PC-9 (cell line): ENCODE results near the gene WDCP. TPM values are rescaled to one million over a fixed set of nuclear protein-coding genes. Genes with fewer than 3 reads are reported as not detected.
A peak's percentile ranks its signal among the peaks of the same experiment; 100 is the strongest.

Experiments used
- BruUV-seq: library from RNA; stranded (reverse); fragments of 400-500 nt; replicated peaks from 2 replicates; lab custom pipeline; 2021; lab: Mats Ljungman, UMichigan
- CTCF ChIA-PET: fragments of 300-600 bp; sonication (Branson Sonifier 250); formaldehyde crosslinking; loops from one replicate; lab custom pipeline; 2022; ENCODE audit warnings: antibody characterized with exemption; lab: Charles Lee
- POLR2A ChIA-PET: fragments of 300-600 bp; sonication (Branson Sonifier 250); formaldehyde crosslinking; loops from one replicate; lab custom pipeline; 2022; ENCODE audit warnings: antibody characterized with exemption; ENCODE audit not compliant: unreplicated experiment; lab: Charles Lee
- DNase-seq, 2 experiments: peaks; one replicate each; pipeline versions ENCODE4 v3.0.0 to v3.0.0-alpha.2; 2015 to 2022; ENCODE audit warnings: mixed read lengths in 1 of 2
- H2AFZ ChIP-seq: fragments of 200-600 bp; sonication (generic); 2 replicates; pipeline ENCODE4 v1.8.1; 2017; ENCODE audit warnings: antibody characterized with exemption
- H3F3A ChIP-seq: fragments of 200-600 bp; sonication (generic); 2 replicates; pipeline ENCODE4 v1.8.1; 2017; ENCODE audit warnings: antibody characterized with exemption, mild to moderate bottlenecking, low read depth; ENCODE audit not compliant: insufficient read depth
- H3K27ac ChIP-seq: fragments of 200-600 bp; sonication (generic); 2 replicates; pipeline ENCODE4 v1.6.1; 2016; ENCODE audit warnings: mixed run types
- H3K27me3 ChIP-seq: fragments of 200-600 bp; sonication (generic); 2 replicates; pipeline ENCODE4 v1.6.1; 2016; ENCODE audit warnings: low read depth, mixed run types; ENCODE audit not compliant: insufficient read depth
- H3K36me3 ChIP-seq: fragments of 200-600 bp; sonication (generic); 2 replicates; pipeline ENCODE4 v1.6.1; 2016; ENCODE audit warnings: low read depth, mixed run types
- H3K4me1 ChIP-seq: fragments of 200-600 bp; sonication (generic); replicated peaks from 2 replicates; pipeline ENCODE4 v1.6.1; 2016; ENCODE audit warnings: mixed run types; ENCODE audit not compliant: insufficient read depth
- H3K4me2 ChIP-seq: fragments of 200-600 bp; sonication (generic); 2 replicates; pipeline ENCODE4 v1.6.1; 2017; ENCODE audit warnings: mixed run types
- H3K4me3 ChIP-seq: fragments of 200-600 bp; sonication (generic); 2 replicates; pipeline ENCODE4 v1.6.1; 2016; ENCODE audit warnings: mixed run types
- H3K79me2 ChIP-seq: fragments of 200-600 bp; sonication (generic); 2 replicates; pipeline ENCODE4 v1.6.1; 2017; ENCODE audit warnings: low read depth, mixed run types
- H3K9me2 ChIP-seq: fragments of 200-600 bp; sonication (generic); 2 replicates; pipeline ENCODE4 v1.8.1; 2017; ENCODE audit warnings: mild to moderate bottlenecking; ENCODE audit not compliant: insufficient read depth
- H3K9me3 ChIP-seq: fragments of 200-600 bp; sonication (generic); 2 replicates; pipeline ENCODE4 v1.8.1; 2016; ENCODE audit warnings: low read depth; ENCODE audit not compliant: insufficient read depth
- H4K20me1 ChIP-seq: fragments of 200-600 bp; sonication (generic); 2 replicates; pipeline ENCODE4 v1.8.1; 2017; ENCODE audit not compliant: insufficient read depth
- EZH2 ChIP-seq: fragments of 200-600 bp; sonication (generic); IDR thresholded peaks from 2 replicates; pipeline ENCODE4 v1.8.0; 2017; ENCODE audit warnings: antibody characterized with exemption, low read depth
- intact Hi-C: fragments of 100-400 bp; cut with micrococcal nuclease; formaldehyde crosslinking; loops from one replicate; pipeline ENCODE4 v1.10.0; 2022; ENCODE audit not compliant: unreplicated experiment
- total RNA-seq: library from RNA; stranded (reverse); gene quantifications from 2 replicates; pipeline ENCODE4 v1.2.3, GENCODE V29; 2021
- TF ChIP-seq, protein P1 (sequence below): fragments of 200-600 bp; sonication (generic); conservative IDR thresholded peaks from 2 replicates; pipeline ENCODE4 v1.6.1; 2017; ENCODE audit warnings: mixed run types, antibody characterized with exemption, mild to moderate bottlenecking, moderate library complexity

Gene WDCP
- total RNA-seq, 1 experiment from 2014 or later, result 13.5 TPM

- Histone ChIP-seq H3K4me2 (peak overlapping the region; percentile 86), H3K36me3 (no peaks in the 10 kb centered on the region), H3K4me3 (peak overlapping the region; percentile 71), H4K20me1 (no peaks in the 10 kb centered on the region), H3K9me3 (no peaks in the 10 kb centered on the region), H3K9me2 (no peaks in the 10 kb centered on the region), H3K79me2 (no peaks in the 10 kb centered on the region), H2AFZ (peak overlapping the region; percentile 95), H3K27ac (peak overlapping the region; percentile 61), H3K27me3 (no peaks in the 10 kb centered on the region), H3F3A (peaks cover 29% of the 10 kb centered on the region), H3K4me1 (peaks cover 24% of the 10 kb centered on the region)
- CTCF ChIA-PET, result interaction anchor here (0.6 to 1.7 kb wide), 3 partner anchors 28 to 694 kb away, joined by 5 to 10 read pairs (median 10); no protein-coding TSS in a partner anchor
- intact Hi-C loops, result loop anchor here (5.0 kb wide), 2 partner anchors 299 to 709 kb away; partner anchors contain the start of genes CENPO and PTRHD1
- DNase-seq, result no peak
- TF ChIP-seq, protein P1, sequence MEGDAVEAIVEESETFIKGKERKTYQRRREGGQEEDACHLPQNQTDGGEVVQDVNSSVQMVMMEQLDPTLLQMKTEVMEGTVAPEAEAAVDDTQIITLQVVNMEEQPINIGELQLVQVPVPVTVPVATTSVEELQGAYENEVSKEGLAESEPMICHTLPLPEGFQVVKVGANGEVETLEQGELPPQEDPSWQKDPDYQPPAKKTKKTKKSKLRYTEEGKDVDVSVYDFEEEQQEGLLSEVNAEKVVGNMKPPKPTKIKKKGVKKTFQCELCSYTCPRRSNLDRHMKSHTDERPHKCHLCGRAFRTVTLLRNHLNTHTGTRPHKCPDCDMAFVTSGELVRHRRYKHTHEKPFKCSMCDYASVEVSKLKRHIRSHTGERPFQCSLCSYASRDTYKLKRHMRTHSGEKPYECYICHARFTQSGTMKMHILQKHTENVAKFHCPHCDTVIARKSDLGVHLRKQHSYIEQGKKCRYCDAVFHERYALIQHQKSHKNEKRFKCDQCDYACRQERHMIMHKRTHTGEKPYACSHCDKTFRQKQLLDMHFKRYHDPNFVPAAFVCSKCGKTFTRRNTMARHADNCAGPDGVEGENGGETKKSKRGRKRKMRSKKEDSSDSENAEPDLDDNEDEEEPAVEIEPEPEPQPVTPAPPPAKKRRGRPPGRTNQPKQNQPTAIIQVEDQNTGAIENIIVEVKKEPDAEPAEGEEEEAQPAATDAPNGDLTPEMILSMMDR, result no peak
- no peak for TF ChIP-seq EZH2
- no TSS peak for BruUV-seq
- POLR2A ChIA-PET, result interaction anchor here (0.6 to 1.5 kb wide), 3 partner anchors 28 to 252 kb away, joined by 3 to 9 read pairs (median 4); partner anchors contain the start of gene WDCP
These were observed 35.8 kb upstream of the WDCP start for GRCh38 chr2:24082787-24083566.

DNA sequence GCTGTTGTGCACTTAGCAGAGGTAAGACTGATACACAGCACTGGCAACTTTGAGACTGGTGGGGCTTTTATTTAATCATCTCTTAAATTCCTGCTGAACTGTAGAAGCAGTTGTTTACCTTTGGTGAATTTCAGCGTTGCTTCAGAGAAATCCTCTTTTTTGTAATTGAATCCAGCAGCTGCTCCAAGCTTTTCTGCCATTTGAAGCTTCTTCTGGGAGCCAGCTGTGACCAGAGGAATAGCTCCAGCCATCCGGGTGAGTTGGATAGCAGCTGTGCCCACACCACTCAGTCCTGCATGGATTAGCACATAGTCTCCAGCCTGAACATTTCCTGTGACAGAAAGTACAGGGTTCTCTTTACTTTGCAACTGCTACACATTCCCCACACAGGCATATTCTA is 33.5 kb upstream of the WDCP start:
- BruUV-seq, result no TSS peak
- Histone ChIP-seq H3K27me3 (no peaks in the 10 kb centered on the region), H3K4me2 (no peak overlapping the region), H3K4me3 (no peak overlapping the region), H4K20me1 (no peaks in the 10 kb centered on the region), H2AFZ (no peak overlapping the region), H3K36me3 (no peaks in the 10 kb centered on the region), H3K27ac (no peak overlapping the region), H3K4me1 (peaks cover 30% of the 10 kb centered on the region), H3F3A (peaks cover 43% of the 10 kb centered on the region), H3K9me3 (no peaks in the 10 kb centered on the region), H3K79me2 (peaks cover 2% of the 10 kb centered on the region), H3K9me2 (no peaks in the 10 kb centered on the region)
- intact Hi-C loops, result loop anchor here (5.0 kb wide), 2 partner anchors 302 to 712 kb away; partner anchors contain the start of genes CENPO and PTRHD1
- POLR2A ChIA-PET, result no interaction called here
- TF ChIP-seq EZH2, result no peak
- TF ChIP-seq, protein P1, result no peak
- CTCF ChIA-PET, result no interaction called here
- DNase-seq, result no peak

DNA sequence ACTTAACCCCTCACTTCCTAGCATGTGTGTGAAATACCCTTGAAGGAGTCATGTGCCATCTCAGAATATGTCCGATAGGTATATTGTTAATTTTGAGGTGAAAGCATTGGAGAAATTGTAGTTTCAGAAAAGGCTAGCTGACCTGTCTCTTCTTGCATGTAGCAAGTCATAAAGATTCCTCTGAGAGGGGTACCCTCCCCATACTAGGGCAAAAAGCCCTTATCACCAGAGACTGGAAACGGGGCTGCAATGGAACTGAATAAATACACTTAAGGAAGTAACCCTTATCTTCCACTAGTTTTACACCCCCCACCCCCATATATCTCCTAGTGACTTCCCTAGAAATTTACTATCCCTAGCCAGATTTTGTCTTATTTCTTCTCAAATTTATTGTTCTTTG is 30.7 kb upstream of the WDCP start:
- Histone ChIP-seq H3K4me2 (peak overlapping the region; percentile 98), H3K9me2 (no peaks in the 10 kb centered on the region), H4K20me1 (peaks cover 13% of the 10 kb centered on the region), H2AFZ (peak overlapping the region; percentile 94), H3K79me2 (peaks cover 29% of the 10 kb centered on the region), H3K4me3 (peak overlapping the region; percentile 89), H3K27ac (peak overlapping the region; percentile 71), H3K4me1 (peaks cover 25% of the 10 kb centered on the region), H3K9me3 (no peaks in the 10 kb centered on the region), H3F3A (peaks cover 45% of the 10 kb centered on the region), H3K36me3 (peaks cover 10% of the 10 kb centered on the region), H3K27me3 (no peaks in the 10 kb centered on the region)
- intact Hi-C loops, result loop anchor here (2.0 kb wide), 2 partner anchors 45 to 151 kb away; partner anchors contain the start of genes ATAD2B, FAM228B and PFN4
- no TSS peak for BruUV-seq
- DNase-seq, result no peak
- TF ChIP-seq EZH2, result no peak
- TF ChIP-seq, protein P1, result no peak
- CTCF ChIA-PET, result no interaction called here
- POLR2A ChIA-PET, result no interaction called here
